ENCODE measurements around the gene TMEM214. TPM values are rescaled to one million over a fixed set of nuclear protein-coding genes. Genes with fewer than 3 reads are reported as not detected.
A peak's percentile ranks its signal among the peaks of the same experiment; 100 is the strongest.

The TMEM214 gene
- total RNA-seq, 1 donor = 50.3 TPM

GRCh38 chr2:27025281-27025800 is 7.4 kb upstream of the TMEM214 start:
- no peaks in the 10 kb centered on the region for H3K9me3 ChIP-seq (ENCODE audit: low read depth, low read length)
- H3K27ac ChIP-seq (ENCODE audit: low read depth, low read length) = no peak overlapping the region

GRCh38 chr2:27025861-27026851 is 6.6 kb upstream of the TMEM214 start:
- Histone ChIP-seq H3K27me3 (ENCODE audit: insufficient read depth, low read length) (no peaks in the 10 kb centered on the region), H3K4me1 (ENCODE audit: insufficient read depth, low read length) (peaks cover 4% of the 10 kb centered on the region), H4K20me1 (ENCODE audit: insufficient read depth, low read length) (peaks cover 25% of the 10 kb centered on the region), H3K27ac (ENCODE audit: low read depth, low read length) (no peak overlapping the region), H3K4me2 (ENCODE audit: insufficient read depth, low read length) (no peak overlapping the region), H3K36me3 (ENCODE audit: insufficient read depth, low read length) (peaks cover 17% of the 10 kb centered on the region), H3K79me2 (ENCODE audit: insufficient read depth, low read length) (peaks cover 20% of the 10 kb centered on the region), H2AFZ (ENCODE audit: low read length) (no peak overlapping the region), H3K4me3 (ENCODE audit: insufficient read depth, low read length) (no peak overlapping the region), H3K9me3 (ENCODE audit: low read depth, low read length) (no peaks in the 10 kb centered on the region)
- TF ChIP-seq CTCF (IDR thresholded peaks at IDR 0.05; ENCODE audit: extremely low read depth, low read depth, low read length) = no peak
- peak; percentile 75 for DNase-seq (ENCODE audit: insufficient read length, low spot score, missing footprints)

More at GRCh38 chr2:27025281-27025800, 7.4 kb upstream of the TMEM214 start:
- no peak overlapping the region for H3K4me2 ChIP-seq (ENCODE audit: insufficient read depth, low read length)
- H4K20me1 ChIP-seq (ENCODE audit: insufficient read depth, low read length) = peaks cover 33% of the 10 kb centered on the region
- H3K4me3 ChIP-seq (ENCODE audit: insufficient read depth, low read length) = no peak overlapping the region
- H3K27me3 ChIP-seq (ENCODE audit: insufficient read depth, low read length) = no peaks in the 10 kb centered on the region
- peaks cover 10% of the 10 kb centered on the region for H3K4me1 ChIP-seq (ENCODE audit: insufficient read depth, low read length)
- H3K79me2 ChIP-seq (ENCODE audit: insufficient read depth, low read length) = peaks cover 17% of the 10 kb centered on the region
- no peak for TF ChIP-seq CTCF (IDR thresholded peaks at IDR 0.05; ENCODE audit: extremely low read depth, low read depth, low read length)
- peaks cover 17% of the 10 kb centered on the region for H3K36me3 ChIP-seq (ENCODE audit: insufficient read depth, low read length)
- peak; percentile 72 for DNase-seq (ENCODE audit: insufficient read length, low spot score, missing footprints)
- H2AFZ ChIP-seq (ENCODE audit: low read length) = no peak overlapping the region

GRCh38 chr2:27027211-27027651 is 5.5 kb upstream of the TMEM214 start:
- no peak overlapping the region for H3K27ac ChIP-seq (ENCODE audit: low read depth, low read length)
- peaks cover 29% of the 10 kb centered on the region for H3K79me2 ChIP-seq (ENCODE audit: insufficient read depth, low read length)
- H4K20me1 ChIP-seq (ENCODE audit: insufficient read depth, low read length) = peaks cover 21% of the 10 kb centered on the region
- H3K4me2 ChIP-seq (ENCODE audit: insufficient read depth, low read length) = no peak overlapping the region
- no peak for TF ChIP-seq CTCF (IDR thresholded peaks at IDR 0.05; ENCODE audit: extremely low read depth, low read depth, low read length)
- H3K9me3 ChIP-seq (ENCODE audit: low read depth, low read length) = no peaks in the 10 kb centered on the region
- no peaks in the 10 kb centered on the region for H3K27me3 ChIP-seq (ENCODE audit: insufficient read depth, low read length)
- H3K4me1 ChIP-seq (ENCODE audit: insufficient read depth, low read length) = no peaks in the 10 kb centered on the region
- H3K4me3 ChIP-seq (ENCODE audit: insufficient read depth, low read length) = no peak overlapping the region
- H2AFZ ChIP-seq (ENCODE audit: low read length) = no peak overlapping the region
- peaks cover 15% of the 10 kb centered on the region for H3K36me3 ChIP-seq (ENCODE audit: insufficient read depth, low read length)
- DNase-seq (ENCODE audit: insufficient read length, low spot score, missing footprints) = peak; percentile 75

- Histone ChIP-seq H3K4me1 (ENCODE audit: insufficient read depth, low read length) (peaks cover 4% of the 10 kb centered on the region), H4K20me1 (ENCODE audit: insufficient read depth, low read length) (peaks cover 15% of the 10 kb centered on the region), H3K27ac (ENCODE audit: low read depth, low read length) (no peak overlapping the region), H2AFZ (ENCODE audit: low read length) (no peak overlapping the region), H3K27me3 (ENCODE audit: insufficient read depth, low read length) (no peaks in the 10 kb centered on the region), H3K4me2 (ENCODE audit: insufficient read depth, low read length) (no peak overlapping the region), H3K4me3 (ENCODE audit: insufficient read depth, low read length) (no peak overlapping the region), H3K36me3 (ENCODE audit: insufficient read depth, low read length) (peaks cover 5% of the 10 kb centered on the region), H3K79me2 (ENCODE audit: insufficient read depth, low read length) (peaks cover 47% of the 10 kb centered on the region), H3K9me3 (ENCODE audit: low read depth, low read length) (no peaks in the 10 kb centered on the region)
- no peak for TF ChIP-seq CTCF (IDR thresholded peaks at IDR 0.05; ENCODE audit: extremely low read depth, low read depth, low read length)
- no peak for DNase-seq (ENCODE audit: insufficient read length, low spot score, missing footprints)
These were observed 3.7 kb upstream of the TMEM214 start for GRCh38 chr2:27029051-27029450.
